NCI-H345 treated with DMSO at 0.1 percent for 48 hours (cell line): ENCODE measurements around the gene SLC35D1.
"Not testable (repeated sequence)": the region's sequence is repeated elsewhere in the genome, so short reads cannot be mapped to it uniquely, and the experiment has no call there.

ENCODE experiments used
- DNase-seq: peaks from one replicate; lab custom pipeline; 2025; ENCODE audit not compliant: unreplicated experiment; lab: John Stamatoyannopoulos, UW

The SLC35D1 gene

GRCh38 chr1:66993076-66993475, 60.9 kb downstream of the SLC35D1 start:
- no peak for DNase-seq

GRCh38 chr1:66985835-66986234, 68.1 kb downstream of the SLC35D1 start:
- DNase-seq, result no peak

- DNase-seq, result no peak
Measured at GRCh38 chr1:66984491-66984890, 69.5 kb downstream of the SLC35D1 start.

GRCh38 chr1:66982561-66983260, 71.2 kb downstream of the SLC35D1 start:
- DNase-seq, result no peak

GRCh38 chr1:66981679-66982078, 72.3 kb downstream of the SLC35D1 start:
- no peak for DNase-seq

- DNase-seq, result no peak
Measured at GRCh38 chr1:66980745-66981367, 73.1 kb downstream of the SLC35D1 start.

GRCh38 chr1:66979621-66980020, 74.3 kb downstream of the SLC35D1 start:
- DNase-seq, result not testable (repeated sequence)

GRCh38 chr1:66978201-66978600, 75.7 kb downstream of the SLC35D1 start:
- no peak for DNase-seq

GRCh38 chr1:66968574-66968973, 85.4 kb downstream of the SLC35D1 start:
- DNase-seq, result no peak

GRCh38 chr1:66966188-66966873, 87.6 kb downstream of the SLC35D1 start:
- DNase-seq, result not testable (repeated sequence)

- DNase-seq, result no peak
Measured at GRCh38 chr1:66957938-66958337, 96.0 kb downstream of the SLC35D1 start.

GRCh38 chr1:66954208-66954607, 99.7 kb downstream of the SLC35D1 start:
- DNase-seq, result no peak

GRCh38 chr1:66951513-66951912, 102.4 kb downstream of the SLC35D1 start:
- DNase-seq, result no peak
